ENCODE data around the gene CRIP2. TPM values are rescaled to one million over a fixed set of nuclear protein-coding genes. Genes with fewer than 3 reads are reported as not detected.

CRIP2 gene
- total and polyA plus RNA-seq, 9 of the 15 experiments (the other 6 are each of a cell fraction or from before 2014, with no cell fraction given), result 0.18 to 2.0 (median 0.69) TPM; not detected in 1

- CTCF ChIA-PET (ENCODE audit: low intra/inter-chr PET ratio), result no interaction called here
- Histone ChIP-seq H3K4me2 (ENCODE audit: insufficient read depth, low read length) (no peak overlapping the region), H3K27ac (ENCODE audit: extremely low read depth, low read depth, low read length) (no peak overlapping the region), H3K4me3 (no peak overlapping the region), H3K79me2 (ENCODE audit: control insufficient read depth, insufficient read depth, low read length) (no peaks in the 10 kb centered on the region), H3K27me3 (ENCODE audit: control insufficient read depth in 2 of 2, insufficient read depth in 2 of 2, low read length in 2 of 2) (no peaks in the 10 kb centered on the region; a peak in 1 of 5 replicates), H2AFZ (ENCODE audit: low read depth, low read length) (no peak overlapping the region), H3K9me3 (replicated peaks; ENCODE audit: control insufficient read depth, insufficient read depth, low read depth, low read length) (no peaks in the 10 kb centered on the region), H3K9ac (ENCODE audit: insufficient read depth in 1 of 2, low read depth in 2 of 2, low read length in 2 of 2) (no peak overlapping the region; a peak in 2 of 4 replicates), H3K9me1 (ENCODE audit: control insufficient read depth, insufficient read depth, low read length) (no peaks in the 10 kb centered on the region), H3K36me3 (ENCODE audit: control insufficient read depth, insufficient read depth, low read length) (no peaks in the 10 kb centered on the region), H4K20me1 (replicated peaks; ENCODE audit: control insufficient read depth, insufficient read depth, low read length) (no peaks in the 10 kb centered on the region; the same call in 1 of the 2 replicates), H3K4me1 (replicated peaks in 1 of 2; ENCODE audit: control insufficient read depth in 2 of 2, insufficient read depth in 2 of 2, low read length in 2 of 2) (peaks cover 12 to 90% of the 10 kb centered on the region in 2 experiments)
- WGBS (ENCODE audit: insufficient coverage, low coverage, missing lambda C conversion rate), result 18% methylated on average over 4 of the region's 18 CpGs
- no TSS peak for BruUV-seq (replicated peaks)
- DNase-seq (ENCODE audit: extremely low read depth in 1 of 4, low spot score in 3 of 4), result no peak
- POLR2A ChIA-PET, result no interaction called here
- ATAC-seq, result no peak
- no peak for FAIRE-seq
- TF ChIP-seq LARP7 (IDR thresholded peaks at IDR 0.05), result no peak
- 0 out of 2 replicates have a peak, but pooled peaks have one; percentile 8 for TF ChIP-seq POLR2G (IDR thresholded peaks at IDR 0.05; ENCODE audit: low read depth, low read length)
- no peak for TF ChIP-seq MYBL2 (IDR thresholded peaks at IDR 0.05; ENCODE audit: low read depth)
- TF ChIP-seq MYBL2 (CRISPR knock-in tag; IDR thresholded peaks at IDR 0.05; ENCODE audit: borderline replicate concordance), result no peak
- in situ Hi-C loops (cut with MboI) (no loop called here), intact Hi-C loops (cut with micrococcal nuclease) (loop anchor here (2.0 kb wide), 1 partner anchor 113 kb away; no protein-coding TSS in a partner anchor)
These were observed 8.9 kb downstream of the CRIP2 start for GRCh38 chr14:105483300-105484068.
